Islet of Langerhans (tissue), 1 donor: ENCODE results near the gene SPRY2.
"Not testable (repeated sequence)": the region's sequence is repeated elsewhere in the genome, so short reads cannot be mapped to it uniquely, and the experiment has no call there.

Experiments used
- FAIRE-seq: peaks from one replicate; lab custom pipeline; 2011; peaks lifted over from hg19 to GRCh38; lab: Jason Lieb, UNC

Gene SPRY2

GRCh38 chr13:80348314-80348713, 7.4 kb upstream of the SPRY2 start:
- FAIRE-seq, result no peak

DNA sequence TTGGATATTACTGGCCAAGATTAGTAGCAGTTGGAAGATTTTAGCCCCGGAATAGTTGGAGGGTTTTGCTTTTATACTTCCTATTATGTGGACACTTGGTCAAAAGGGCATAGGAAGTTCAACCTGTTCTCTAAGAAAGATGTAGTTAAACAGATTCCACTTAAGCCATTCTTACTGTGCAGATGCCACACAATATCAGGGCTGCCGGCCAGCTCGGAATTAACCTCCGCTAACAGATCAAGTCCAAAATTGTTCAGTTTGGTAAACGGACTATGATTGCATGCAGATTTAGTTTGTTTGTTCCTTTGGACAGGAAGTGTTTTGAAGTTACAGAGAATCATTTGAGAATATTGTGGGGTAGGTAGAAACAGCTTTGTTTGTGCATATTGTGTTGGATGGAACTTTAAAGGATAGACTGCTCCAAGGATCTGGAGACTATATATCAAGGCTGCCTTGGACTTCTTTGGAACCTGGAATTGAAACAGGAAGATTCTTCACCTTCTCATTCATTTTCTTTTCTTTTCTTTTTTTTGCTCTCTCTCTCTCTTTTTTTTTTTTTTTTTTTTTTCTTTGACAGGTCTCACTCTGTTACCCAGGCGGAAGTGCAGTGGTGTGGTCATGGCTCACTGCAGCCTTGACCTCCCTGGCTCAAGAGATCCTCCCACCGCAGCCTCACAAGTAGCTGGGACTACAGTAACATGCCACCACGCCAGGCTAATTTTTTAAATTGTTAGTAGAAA, 5.0 kb upstream of the SPRY2 start:
- FAIRE-seq, result no peak

DNA sequence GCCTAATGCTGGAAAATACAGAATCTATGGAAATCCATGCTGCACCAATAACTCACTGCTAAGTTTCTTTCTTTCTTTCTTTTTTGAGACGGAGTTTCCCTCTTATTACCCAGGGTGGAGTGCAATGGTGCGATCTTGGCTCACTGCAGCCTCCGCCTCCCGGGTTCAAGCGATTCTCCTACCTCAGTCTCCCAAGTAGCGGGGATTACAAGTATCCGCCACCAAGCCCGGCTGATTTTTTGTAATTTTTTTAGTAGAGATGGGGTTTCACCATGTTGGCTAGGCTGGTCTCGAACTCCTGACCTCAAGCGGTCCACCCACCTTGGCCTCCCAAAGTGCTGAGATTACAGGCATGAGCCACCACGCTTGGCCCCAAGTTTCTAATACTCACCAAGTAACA, 3.1 kb upstream of the SPRY2 start:
- FAIRE-seq, result not testable (repeated sequence)

- no peak for FAIRE-seq
Observed at GRCh38 chr13:80342471-80343371, 1.8 kb upstream of the SPRY2 start.

DNA sequence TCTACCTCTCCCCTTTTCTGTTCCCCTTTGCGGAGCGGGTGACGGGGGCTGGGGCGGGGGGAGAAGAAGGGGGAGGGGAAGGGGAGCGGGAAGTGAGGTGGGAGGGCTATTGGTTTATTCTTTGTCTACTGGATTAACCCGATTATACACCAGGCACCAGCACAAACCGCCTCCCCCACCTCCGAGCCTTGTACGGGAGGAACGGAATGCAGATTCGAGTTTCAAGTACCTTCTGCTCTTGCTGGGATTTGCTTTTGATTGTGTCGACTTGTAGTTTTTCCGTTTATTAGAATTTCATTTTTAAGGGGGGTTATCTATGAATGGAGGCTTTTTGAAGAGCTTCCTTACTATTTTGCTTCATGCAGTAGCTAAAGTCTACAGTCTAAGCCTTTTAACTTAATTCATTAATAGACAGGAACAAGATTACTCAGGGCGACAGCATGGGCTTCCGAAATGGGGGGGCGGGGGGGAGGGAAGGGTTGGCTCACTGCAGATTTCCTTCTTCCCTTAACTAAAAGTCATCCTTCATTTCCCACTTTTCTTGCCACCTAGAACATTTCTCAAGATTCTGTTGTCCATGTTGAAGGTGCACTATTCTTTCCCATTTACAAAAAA, 937 bp upstream of the SPRY2 start:
- FAIRE-seq, result no peak

DNA sequence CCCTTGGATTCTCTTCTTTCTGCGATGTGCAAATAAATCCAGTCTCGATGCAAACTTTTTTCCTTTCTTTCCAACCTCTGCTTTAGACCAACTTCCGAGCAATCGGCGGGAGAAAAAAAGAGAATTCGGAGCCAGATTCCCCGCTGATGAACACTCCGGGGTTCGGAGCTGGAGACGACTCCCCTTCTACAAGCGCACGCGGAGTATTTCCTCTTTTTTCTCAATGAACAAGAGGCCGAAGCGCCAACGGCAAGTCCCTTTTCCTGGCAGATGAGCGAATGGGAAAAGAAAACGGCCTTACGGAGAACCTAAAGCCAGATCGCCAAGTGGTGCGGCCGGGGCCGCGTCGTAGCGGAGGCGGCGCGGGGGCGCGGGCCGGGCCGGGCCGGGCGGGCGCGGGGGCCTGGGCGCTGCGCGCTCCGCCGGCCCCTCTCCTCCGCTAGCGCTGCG, 250 bp downstream of the SPRY2 start:
- FAIRE-seq, result no peak

DNA sequence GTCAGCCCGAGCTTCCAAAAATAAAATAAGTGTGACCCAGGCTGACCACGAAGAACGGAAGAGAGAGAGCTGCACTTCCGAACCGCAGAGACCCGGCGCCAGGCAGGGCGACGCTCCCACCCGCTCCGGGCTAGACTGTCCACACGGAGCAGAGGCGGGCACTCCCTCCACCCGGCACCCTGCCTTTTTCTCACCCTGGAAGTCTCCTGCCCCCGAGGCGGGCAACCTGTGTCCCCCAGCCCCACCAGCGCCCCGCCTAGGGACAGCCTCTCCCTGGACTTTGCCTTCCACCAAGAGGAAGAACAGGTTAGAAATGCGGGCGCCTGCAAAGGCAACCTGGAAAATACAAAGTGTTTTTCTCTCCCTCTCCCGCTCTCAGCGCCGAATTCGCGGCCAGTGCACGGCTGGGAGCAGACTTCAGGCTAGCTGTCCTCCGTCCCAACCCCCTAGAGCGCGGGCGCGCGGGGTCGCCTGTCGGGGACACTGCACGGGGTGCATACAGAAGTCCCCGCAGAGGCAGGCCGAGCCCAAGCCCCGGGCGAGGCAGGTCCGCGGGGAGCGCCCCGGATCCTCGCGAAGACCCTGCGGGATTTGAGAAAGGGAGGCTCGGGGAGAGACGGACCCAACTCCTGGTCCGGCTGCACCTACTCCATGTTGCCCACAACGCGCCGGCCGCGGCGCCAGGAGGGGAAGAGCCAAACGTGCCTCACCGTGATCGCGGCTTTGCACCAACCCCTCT, 845 bp downstream of the SPRY2 start:
- FAIRE-seq, result no peak

DNA sequence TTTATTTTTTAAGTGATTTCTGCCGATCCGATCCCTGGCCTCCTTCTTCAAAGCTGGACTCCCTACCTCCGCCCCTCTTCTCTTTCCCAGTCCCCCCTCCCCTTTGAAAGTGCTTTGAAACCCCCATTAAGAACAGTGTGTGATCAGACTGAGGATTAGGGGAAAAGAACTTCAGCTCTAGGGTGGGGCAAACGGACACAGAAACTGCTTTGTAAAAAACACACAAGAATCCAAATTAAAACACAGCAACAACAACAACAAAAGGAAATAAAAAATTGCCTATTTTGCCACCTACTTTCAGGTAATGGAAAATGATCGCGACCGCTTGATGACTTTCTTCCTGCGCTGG, 1.4 kb downstream of the SPRY2 start:
- FAIRE-seq, result no peak

DNA sequence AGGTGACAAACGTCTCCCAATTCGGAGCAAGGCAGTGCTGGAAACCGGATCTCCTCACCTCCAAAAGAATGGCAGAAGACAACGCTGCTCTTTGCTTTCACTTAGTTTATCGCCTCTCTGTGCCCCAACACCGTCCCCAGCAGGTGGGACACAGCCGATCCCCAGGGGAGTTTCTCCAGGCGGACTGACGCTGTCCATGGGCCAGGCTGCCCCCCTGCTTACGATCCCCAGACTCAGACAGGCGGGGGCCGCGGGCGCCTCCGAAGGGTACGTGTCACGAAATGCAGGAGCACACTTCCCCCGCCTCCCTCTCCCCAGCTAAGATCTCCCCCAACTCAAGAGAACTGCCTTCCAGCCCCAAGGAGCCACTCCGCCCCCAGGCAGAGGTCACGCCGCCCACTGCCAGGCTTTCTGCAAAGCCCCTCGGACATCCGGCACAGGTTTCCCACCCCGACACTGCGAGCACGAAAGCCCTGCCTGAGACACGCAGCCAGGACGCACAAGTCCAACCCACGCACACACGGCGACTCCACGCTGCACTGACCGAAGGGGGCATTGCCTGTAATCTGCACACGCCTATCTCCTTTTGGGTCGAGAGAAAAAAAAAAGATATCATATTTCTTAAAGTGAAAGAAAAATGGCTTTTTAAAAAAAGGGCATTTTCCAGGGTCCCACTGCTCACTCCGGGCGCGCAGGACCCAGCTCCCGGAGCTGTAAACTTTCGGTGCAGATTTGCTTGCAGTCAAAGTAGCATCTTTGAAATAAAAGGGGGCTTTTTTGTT, 2.0 kb downstream of the SPRY2 start:
- no peak for FAIRE-seq

GRCh38 chr13:80337288-80338081, 3.4 kb downstream of the SPRY2 start:
- FAIRE-seq, result no peak

DNA sequence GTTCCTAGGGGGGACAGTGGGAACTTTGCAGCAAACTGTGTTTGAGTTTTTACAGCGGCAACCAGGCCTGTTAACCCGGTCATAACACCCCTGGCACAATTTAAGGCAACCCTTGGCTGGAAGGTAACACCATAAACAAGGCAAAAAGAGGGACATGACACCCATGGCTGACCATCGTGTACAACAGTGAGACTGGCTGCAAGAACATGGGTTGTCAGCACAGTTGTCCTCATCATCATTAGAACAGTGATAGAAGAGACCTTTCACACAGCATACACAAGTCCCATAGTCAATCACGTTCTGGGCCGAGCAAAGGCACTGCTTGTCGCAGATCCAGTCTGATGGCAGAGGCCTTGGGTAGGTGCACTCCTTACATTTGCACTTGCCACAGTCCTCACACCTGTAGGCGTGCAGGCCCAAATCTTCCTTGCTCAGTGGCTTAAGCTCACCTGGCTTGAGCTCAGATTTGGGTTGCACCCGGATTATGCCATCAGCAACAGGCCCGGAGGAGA, 4.1 kb downstream of the SPRY2 start:
- FAIRE-seq, result no peak

DNA sequence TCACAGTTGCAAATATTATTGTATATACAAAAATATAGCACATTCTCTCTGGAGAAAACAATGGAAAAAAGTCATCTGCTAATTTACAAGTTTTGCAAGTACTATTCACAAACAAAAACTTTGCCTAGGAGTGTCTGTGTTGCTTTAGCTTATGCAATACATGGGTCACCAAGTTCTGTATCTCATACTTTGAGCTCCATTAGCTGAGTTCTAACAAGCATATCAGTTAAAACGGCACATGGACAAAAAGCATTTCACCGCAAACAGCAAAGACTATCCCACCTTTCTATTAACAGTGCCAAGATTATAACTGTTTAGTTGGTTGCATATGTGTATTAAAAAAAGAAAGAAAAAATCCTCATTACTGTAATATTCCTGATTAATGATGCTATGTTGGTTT, 4.6 kb downstream of the SPRY2 start:
- no peak for FAIRE-seq

DNA sequence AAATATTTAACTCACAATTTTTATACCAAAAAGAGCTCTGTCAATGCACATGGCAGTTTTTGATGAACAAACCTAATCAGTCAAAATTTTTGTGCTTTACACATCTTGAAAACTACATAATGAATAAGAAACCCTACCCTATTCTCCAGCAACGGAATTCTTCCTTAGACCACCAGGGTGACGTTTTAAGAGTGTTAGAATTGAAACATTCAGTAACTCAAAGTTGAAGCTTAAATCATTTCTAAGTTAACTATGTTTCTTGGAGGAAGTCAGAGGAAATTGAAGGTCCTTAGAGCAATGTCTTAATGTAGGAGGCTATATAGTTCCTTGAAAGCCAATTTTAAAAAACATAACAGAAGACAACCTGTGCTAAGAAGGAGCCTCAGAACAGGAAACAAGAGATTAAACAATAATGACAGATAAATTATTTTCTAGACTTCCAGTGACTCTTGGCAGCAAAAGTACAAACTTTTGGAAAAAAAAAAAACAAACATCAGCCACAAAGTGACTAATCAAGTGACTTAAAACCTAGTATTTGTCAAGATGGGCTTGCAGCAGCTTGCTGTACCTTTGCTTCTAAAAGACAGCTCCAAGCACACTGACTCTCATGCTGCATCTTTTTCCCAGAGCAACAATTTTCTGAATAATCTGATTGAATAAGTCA, 6.2 kb downstream of the SPRY2 start:
- FAIRE-seq, result no peak

- FAIRE-seq, result no peak
Observed at GRCh38 chr13:80331984-80332383, 8.9 kb downstream of the SPRY2 start.

DNA sequence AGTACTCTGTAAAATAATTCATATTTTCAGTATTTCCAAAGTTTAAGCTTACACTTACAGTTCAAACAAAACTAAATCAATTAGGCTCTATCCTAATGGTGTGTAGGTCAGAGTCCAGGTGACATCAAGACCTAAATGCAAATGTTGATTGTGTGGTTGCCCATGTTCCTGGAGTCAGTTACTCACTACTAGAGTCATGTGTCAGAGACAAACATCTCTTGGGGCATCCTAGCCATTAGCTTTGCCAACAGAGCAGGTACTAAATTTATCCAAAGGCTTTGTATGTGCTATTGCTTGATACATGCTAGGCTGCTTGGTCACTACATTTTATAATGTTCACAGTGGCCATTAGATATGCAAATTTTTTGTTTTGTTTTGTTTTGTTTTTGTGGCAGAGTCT, 11.7 kb downstream of the SPRY2 start:
- no peak for FAIRE-seq

- FAIRE-seq, result no peak
Observed at GRCh38 chr13:80319004-80319403, 21.9 kb downstream of the SPRY2 start.

DNA sequence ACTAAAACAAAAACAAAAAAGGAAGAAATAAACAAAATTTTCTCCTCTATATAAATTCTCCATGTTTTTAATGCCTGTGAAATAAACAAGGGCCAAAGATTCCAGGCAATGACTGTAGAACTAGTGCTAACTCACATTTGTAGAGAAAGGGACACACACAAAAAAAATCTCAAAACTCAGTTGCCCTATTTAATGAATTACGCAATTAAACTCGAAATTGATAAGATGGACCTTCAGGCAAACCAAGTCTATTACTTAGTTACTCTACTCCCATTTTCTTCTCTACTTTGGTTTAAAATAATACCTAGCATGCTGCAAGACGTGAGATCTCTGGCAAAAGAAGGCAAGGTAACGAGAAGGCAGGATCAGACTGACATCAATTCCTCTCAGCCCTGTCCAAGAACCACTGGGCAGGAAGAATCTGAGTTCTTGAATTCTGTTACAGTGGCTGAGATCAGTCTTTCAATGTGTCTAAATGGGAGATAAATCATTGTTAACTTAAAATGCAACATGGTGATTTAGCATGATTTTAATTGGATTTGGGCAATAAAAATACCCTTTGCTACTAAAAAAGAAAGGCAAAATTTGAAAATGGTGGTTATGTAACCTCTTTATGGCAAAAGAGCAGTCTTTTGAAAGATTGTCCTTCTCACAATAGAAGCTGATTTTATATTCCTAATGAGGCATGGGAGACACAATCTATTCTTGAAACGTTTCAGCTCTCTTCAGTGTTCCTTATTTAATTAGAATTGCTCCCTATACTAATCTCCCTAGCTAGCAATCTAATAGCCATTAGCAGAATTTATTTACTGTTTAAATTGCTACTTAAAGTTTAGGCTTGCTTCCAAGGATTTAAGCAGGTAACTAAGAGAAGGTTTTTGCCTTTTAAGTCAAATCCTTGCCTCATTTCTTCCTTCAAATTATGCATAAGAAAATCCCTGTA, 25.9 kb downstream of the SPRY2 start:
- no peak for FAIRE-seq

GRCh38 chr13:80313668-80314256, 27.2 kb downstream of the SPRY2 start:
- no peak for FAIRE-seq

DNA sequence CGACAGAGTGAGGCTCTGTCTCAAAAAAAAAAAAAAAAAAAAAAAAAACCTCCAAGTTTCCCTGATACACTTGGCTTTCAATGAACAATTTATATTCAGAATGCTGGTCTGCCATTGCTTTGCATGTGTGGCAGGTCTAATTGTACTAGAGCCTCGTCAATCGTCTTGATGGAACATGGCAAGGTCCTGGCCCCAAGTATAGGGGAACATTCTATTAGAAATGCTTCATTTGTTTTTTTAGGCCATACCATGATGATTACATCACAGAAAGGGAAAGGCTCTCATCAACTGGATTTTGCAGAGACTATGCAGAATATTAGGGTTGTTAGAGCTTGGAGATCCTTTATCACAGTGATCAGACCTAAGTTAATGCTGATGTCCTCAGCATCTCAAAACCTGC, 28.0 kb downstream of the SPRY2 start:
- no peak for FAIRE-seq
